Measurements from ENCODE around the gene RADIL.

RADIL gene

DNA sequence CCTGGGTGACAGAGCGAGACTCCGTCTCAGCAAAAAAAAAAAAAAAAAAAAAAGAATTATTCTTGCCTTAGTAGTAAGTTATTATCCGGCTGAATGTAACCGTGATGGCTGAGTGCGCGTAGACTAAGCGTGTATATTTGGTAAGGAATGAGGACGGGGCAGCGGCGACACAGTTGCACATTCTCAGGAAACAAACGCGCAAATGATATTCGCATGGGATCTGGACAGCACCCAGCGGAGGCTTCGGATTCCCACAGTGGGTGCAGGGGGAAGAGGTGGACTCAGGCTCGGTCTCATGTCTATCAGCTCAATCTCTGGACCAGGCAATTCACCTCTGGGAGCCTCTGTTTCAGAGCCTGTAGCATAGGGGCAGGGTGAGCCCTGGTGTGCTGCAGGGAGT is 50.8 kb downstream of the RADIL start:
- no peak for DNase-seq

DNA sequence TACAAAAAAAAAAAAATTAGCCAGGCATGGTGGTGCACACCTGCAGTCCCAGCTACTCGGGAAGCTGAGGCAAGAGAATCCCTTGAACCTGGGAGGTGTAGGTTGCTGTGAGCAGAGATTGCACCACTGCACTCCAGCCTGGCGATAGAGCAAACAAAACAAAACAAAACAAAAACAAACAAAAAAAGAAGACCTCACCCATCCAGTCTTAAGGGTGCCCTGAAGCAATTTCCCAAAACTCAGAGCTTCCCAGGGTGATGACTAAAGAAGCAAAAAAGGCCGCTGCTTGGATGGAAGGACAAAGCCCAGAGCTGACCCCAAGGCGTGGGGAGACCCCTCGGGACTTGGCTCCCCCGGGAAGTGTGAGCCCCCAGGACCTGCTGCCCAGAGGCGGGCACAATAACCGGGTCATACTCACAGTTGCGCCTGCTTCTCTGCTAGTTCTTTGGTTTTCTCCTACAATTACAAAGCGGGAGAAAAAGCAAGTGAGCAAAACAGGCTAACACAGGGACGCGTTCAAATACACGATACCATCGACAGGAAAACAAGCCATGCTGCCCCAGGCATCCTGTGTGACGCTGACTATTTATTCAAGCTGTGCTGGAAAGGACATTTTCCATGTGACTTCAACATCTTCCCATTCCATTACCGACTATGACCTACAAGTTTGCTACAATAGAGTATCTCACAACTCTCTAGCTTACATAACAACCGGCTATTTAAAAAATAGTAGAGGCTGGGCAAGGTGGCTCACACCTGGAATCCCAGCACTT is 51.6 kb downstream of the RADIL start:
- DNase-seq = no peak

DNA sequence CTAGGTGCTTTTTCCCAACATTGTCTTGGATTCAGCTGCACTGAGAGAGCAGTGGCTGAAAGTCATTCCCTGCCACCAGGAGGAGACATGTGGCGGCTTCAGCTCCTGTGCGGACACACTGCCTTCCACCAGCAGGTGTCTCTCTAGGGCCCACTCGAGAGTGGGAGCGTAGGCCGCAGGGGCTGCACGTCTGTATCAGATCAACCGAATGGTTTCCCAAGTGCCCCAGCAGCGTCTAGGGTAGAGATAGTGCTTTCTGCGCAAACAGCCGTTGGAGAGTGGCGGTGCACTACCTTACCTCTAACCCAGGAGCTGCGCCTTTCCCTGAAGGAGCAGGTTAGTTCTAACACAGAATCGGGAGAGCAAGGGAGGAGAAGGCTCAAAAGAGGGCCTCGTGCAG is 53.3 kb downstream of the RADIL start:
- peak in 32 of 58 donors; percentile 4 to 57 (median 18) for DNase-seq

DNA sequence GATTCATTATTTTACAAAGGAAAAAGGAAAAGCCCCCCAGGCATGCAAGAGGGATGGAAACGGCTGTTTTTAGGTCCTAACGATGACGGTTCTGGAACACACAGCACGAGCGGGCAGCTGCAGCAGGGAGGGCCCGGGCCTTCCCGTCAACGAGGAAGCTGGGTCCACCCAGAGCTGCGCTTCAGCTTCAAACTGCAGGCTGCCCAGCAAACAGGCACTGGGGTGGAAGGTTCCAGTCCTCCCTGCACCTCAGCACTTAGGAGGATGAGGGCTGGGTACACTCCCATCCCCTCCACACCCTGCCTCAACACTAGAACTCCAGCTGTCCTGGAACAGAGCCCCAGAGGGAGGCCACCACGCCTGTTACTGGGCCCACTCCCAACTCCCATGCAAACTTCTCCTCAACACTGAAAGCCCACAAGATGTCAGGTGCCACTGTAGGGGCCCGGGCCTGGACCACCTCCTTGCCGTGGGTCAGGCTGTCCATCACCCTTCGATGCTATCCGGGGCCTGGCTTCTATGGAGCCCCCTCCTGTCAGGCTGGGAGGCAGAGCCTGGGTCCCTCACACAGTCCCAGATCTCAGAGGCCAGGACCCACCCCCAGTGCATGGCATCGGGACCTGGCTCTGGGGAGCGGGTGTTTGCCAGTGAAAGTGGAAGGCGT is 54.7 kb downstream of the RADIL start:
- no peak for DNase-seq

DNA sequence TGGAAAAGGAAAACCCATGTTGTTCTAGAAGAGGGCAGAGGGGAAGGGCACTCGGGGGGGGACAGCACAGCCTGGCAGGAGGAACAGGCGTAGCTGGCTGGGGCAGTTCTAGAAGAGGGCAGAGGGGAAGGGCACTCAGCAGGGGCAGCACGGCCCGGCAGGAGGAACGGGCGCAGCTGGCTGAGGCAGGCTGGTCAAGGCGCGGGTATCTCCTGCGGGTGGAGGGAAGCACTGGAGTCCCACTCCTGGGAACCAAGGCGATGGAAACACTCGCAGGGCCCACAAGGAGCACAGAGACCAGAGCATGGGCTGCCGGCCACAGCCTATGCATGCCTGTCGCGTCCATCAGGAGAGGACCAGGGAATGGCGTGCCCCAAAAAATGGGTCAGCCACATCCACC is 58.4 kb downstream of the RADIL start:
- DNase-seq = no peak

DNA sequence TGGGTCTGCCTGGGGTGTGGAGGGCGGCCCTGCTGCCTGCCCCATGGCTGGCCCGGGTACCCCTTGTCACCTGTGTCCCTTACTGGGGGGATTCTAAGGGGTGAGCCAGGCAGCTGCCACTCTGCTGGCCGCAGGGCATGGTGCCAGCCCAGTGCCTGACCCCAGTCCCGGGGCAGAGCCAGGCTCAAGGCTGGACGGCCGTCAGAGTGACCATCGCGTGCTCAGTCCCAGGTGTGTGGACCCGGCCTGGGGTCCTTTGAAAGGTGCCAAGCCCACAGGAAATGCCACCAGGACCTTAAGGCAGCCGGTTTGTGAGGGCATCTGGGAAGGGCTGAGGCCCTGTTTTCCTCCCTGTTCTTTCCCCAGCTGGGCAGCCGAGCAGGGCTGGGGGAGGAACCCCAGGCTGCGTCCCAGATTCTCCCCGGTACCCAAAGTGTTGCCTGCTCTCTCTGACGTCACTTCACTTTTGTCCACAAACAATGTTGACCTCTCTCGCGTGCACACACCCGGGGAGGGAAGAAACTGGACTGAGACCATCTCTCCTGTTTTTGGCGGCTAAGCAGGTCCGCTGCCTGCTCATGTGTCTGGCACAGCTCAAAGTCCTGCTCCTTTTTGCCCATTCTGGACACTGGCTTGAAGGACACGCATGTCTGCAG is 59.3 kb downstream of the RADIL start:
- peak in 13 of 58 donors; percentile 2 to 36 (median 16) for DNase-seq

DNA sequence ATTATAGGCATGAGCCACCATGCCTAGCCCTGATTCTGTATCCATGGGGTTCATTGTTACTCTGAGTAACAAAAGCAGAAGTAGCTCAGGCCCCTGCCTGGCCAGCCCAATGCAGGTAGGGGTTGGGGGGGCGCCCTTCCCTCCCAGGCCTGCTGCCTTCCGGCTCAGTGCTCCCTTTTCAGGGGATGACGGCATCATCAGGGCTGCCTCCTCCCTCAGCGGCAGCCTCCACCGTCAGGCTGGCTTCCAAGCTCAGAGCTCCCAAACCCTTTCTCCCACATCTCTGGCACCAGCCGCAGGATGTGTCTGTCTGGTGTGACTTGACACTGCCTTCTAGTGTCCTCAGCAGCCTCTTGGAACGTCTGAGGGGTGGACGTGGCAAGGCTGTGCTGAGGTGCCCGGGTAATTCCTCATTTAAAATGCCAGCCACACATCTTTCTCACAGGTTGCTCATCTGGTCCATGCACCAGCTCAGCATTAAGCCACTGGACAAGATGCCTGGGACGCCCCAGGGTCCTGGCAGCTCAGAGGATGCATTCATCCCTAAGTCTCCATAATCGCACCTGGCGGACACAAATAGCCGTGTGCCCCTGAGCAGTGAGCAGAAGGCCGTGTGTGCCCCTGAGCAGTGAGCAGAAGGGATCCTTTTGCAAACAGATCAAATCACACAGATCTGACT is 59.9 kb downstream of the RADIL start:
- no peak for DNase-seq

DNA sequence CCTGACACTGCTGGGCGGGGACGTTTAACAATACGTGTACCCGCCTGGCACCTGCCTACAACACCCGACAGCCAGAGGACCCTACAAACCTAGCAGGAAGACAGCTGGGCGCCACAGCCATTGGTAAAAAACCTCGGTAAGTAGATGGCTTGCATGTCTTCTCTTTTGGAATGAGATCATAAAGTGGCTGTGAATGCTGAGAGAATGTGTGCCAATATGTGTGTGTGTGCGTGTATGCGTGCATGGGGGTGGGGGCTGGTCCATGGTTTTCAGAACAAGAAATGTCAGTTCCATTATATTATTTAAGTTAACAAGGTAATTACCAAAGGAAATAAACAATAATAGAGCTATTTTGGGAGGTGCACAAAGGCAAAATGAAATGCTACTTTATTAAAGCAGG is 60.8 kb downstream of the RADIL start:
- DNase-seq = no peak

DNA sequence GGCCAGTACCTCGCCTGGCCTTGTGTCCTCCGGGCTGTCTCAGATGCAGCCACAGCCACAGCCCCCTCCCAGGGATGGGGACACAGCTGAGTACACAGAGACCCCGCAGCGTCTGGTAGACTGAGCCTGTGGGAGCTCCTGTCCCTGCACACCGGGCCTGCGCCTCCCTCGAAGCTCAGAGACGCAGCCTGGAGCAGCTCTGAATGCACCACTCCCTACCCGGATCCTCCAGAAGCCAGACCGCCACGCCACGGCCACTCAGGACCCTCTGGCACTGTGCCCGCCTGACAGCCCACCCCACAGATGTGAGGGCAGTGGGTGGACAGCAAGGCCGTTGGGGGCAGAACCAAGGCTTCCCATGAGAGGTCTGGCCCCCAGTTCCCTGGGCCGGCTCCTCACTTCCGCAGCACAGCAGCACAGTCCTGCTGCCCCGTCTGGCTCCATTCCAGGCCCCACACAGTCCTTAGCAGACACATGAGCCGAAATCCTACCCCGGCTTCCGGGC is 62.5 kb downstream of the RADIL start:
- DNase-seq = no peak

DNA sequence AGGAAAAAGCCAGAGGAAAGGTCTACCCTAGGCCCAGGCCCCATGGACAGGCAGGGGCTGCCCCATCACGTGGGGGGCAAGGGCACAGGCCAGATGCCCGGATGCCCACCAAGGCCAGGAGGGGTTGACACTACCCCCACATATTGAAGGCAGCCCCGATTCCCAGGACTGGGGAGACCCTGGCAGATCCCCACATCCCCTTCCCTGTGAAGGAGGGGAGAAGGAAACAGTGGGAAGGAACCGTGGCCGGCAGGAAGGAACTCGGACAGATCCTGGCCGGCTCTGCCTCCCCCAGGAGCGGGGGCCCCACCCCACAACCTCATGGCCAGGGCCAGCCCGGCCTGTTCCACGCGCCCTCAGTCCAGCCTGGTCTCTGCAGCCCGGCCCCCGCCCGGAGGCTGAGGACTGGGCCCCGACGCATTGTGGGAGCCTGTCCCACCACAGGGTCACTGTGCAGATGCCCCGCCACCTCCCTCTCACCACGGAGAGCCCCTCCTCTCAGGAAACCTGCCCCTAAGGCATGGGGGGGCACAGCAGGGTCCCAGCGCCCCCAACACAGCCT is 63.0 kb downstream of the RADIL start:
- DNase-seq = no peak

DNA sequence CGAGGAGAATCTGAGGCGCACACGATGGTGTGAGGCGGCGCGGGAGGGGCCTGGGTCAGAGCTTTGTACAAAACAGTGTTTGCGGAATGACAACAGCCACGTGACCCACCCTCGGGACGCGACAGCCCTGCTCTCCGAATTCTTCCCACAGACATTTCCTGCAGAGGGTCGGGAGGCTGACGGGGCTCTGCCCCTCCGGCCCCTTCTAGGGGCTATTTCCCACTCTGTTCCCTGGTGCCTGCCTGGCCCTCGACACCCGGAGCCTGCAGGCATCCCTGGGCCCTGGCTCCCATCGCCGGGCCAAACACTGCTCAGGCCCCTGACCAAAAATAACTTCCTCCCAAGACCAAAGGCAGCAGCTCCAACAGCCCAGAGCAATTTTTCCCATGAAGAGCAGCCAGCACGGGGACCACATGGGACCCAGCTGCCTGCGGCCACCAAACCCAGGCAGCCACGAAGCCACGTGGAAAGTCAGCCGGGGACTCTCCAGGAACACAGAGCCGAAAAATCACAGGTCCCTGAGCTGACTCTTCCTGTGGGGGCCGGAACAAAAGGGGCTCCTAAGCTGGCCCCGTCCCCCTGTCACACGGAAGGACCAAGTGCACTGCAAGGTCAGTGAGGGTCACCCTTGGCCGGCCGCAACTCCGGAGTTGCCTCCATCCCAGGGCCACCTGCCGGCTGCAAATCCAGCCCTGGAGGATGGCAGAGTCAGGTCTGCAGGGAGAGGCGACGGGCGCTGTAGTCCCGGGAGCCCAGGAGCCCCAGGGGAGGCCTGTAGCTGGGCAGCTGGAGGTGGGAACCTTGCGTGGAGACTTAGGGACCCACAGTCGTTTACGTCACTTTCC is 63.7 kb downstream of the RADIL start:
- no peak for DNase-seq

DNA sequence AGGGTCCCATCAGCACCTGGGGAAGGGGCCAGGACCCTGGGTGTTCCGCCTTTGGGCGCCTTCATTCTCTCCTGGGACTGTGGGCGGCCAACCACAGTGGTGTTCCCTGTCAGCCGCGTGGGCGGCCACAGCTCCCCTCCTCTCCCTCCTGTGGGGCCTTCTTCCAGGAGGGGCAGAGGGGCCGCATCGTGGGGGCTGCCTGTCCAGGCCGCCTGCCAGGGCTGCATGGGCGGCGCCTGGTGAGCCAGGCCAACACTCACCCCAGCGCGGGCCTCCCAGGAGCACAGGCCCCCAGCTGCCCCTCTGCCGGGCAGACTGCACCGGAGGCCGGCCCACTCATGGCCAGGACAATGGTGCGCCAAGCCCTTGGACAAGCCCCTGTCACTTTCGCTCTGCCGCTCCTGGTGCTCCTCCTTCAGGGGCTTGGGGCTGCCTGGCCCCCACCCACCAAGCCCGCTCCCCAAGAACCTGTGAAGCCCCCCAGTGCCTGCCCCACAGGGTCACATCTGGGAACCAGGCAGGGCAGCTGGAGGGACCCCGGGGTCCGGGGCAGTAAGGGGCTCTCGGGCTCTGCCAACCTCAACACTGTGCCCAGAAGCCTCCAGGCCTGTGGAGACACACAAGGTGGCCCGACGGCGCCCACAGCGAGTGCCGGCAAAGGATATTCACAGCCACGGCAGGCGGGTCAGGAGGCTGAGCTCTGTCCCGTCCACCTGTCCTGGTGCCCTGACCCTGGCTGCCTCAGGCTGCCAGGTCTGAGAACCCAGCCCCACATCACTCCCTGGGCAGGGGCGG is 65.3 kb downstream of the RADIL start:
- no peak for DNase-seq

DNA sequence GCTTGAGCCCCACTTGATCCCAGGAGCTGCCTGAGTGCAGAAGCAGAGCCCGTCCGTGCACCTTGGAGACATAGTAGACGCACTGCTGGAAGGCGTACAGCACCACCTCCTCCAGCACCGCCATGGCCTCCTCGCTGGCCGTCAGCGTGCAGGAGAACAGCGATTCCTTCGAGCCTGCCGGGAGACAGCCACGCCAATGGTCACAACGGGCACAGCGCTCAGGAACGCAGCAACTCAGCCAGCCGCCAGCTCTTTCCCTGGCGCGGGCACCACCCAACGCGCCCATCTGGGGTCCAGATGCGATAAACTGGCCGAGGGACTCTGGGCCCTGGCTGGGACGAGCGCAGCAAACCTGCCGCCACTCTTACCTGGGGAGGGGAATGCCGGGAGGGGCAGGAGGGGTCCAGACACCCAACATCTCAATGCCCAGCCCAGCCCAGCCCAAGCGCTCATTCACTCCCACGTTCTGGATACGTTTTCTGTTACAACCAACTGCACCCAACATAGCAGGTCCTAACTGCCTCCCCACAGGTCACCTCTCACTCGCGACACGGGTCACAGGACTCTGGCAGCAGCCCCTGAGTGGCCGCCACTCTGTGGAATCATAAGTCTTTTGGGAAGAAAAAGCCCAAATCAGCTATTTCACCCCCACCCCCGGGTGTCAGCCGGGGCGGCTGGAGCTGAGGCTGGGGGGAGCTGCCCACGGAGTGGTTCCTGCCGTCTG is 66.2 kb downstream of the RADIL start:
- no peak for DNase-seq

DNA sequence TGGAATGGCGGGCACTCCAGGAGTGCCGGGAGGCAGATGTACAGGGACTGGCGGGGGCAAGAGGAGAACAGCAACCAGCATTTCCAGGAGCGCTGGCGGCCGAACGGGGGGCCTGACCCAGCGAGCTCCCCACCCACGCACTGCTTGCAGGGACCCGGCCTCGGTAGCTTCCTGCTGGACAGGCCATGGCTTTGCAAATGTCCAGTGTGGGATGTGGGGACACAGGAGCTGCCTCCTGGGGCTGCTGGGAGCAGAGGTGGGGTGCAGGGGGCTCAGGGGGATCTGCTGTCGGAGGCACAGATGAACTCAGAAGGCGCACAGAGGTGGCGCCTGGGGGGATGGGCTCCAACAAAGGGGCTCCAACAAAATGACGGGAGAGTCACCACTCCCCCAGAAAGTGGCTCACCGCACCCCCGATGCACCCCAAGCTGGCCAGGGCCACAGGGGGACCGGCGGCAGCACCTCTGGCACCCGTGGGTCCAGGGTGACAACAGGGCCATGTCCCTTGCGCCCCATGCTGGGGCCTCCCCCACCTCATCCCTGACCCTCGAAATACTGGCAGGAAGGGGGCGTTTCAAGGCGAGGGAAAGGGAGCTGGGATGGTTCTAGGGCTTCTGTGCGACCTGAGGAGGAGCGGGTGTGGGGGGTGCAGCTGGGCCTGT is 67.0 kb downstream of the RADIL start:
- no peak for DNase-seq

DNA sequence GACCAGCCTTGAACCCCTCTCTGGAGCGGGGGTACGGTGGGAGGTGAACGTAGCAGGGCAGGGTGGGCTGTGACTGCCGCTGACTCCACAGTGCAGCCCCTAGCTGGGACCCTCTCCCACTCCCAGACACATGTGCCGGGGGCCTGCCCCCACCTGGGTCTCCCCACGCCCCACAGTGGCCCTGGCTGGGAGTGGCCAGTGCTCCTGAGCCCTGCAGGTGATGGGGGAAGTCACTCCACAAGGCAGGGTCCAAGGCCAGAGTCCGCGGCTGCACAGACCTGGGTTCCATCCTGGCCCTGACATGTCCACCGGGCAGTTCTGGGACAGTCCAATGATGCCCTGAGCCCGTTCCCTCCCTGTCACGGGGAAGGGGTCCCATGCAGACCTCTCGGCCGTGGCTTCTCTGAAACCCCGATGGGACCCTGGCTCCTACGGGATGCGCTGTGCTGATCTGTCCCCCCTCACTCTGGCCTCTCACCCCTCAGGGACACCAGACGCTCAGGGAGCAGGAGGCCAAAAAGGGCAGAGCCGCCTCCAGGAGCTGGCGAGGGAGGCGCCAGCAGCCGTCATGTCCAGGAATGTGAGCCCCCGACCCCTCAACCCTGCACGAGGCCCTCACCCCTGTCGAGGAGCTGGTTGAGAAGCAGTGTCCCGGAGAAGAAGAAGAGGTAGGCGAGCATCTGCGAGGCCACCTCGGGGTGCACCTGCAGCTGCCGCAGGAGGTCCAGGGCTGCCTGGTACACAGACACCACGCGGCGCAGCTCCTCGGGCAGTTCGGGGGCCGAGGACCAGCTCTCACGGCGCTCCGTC is 67.7 kb downstream of the RADIL start:
- no peak for DNase-seq

DNA sequence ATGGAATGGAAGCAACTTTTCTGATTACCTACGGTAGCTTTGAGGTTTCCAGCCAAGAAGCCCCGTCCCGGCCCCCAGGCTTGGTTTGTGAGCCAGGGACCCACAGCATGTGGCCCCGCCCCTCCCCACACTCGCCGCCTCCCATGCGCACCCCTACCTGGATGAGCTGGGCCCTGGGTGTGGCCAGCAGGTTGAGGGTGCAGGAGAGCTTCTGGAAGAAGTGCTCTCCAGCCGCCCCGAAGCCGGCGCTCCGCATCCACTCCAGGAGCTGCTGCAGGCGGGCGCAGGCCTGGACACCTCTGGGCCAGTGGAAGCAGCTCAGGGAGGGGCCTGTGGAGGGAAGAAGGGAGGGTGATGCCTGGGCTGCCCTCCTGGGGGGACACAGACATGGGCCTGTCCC is 68.4 kb downstream of the RADIL start:
- no peak for DNase-seq

DNA sequence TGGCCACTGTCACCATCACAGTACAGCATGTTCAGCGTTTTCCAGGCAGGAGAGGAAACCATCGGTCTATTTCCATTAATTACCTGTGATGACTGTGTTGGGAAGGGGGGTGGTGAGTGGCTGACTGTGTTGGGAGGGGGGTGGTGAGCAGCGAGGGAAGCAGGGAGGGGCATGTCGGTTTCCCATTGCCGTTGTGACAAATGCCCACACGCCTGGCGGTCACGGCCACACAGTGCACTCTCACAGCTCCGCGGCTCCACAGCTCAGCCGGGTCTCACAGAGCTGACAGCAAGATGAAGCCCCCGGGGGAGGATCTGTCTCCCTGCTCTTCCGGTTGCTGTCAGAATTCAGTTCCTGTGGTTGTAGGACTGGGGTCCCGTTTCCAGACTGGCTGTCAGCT is 69.1 kb downstream of the RADIL start:
- DNase-seq = no peak

Data from anterior cingulate cortex (tissue), 58 donors.